ENCODE measurements around the gene LRCH2.

DNA sequence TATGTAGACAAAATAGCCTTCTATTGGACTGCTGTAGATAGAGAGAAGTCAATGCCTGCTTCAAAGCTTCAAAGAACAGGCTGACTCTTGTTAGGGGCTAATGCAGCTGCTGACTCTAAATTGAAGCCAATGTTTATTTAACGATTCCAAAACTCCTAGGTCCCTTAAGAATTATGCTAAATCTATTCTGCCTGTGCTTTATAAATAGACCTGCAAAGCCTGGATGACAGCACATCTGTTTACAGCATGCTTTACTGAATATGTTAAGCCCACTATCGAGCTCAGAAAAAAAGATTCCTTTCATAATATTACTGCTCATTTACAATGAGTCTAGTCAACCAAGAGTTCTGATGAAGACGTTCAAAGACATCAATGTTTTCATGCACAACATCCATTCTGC lies 99.5 kb downstream of the LRCH2 start:
- no peak for TF ChIP-seq CTCF (IDR thresholded peaks at IDR 0.05)
- no peak for TF ChIP-seq POLR2A (IDR thresholded peaks at IDR 0.05)

Measured in esophagus squamous epithelium (tissue), 4 donors.